CD4-positive, alpha-beta T cell treated with Interleukin-10 for 1 hour (primary cell): ENCODE results near the gene LAPTM4A.
"Not testable (repeated sequence)": the region's sequence is repeated elsewhere in the genome, so short reads cannot be mapped to it uniquely, and the experiment has no call there.

Source experiments
- DNase-seq: peaks from one replicate; pipeline ENCODE4 v3.0.0-alpha.2; 2020

LAPTM4A gene

DNA sequence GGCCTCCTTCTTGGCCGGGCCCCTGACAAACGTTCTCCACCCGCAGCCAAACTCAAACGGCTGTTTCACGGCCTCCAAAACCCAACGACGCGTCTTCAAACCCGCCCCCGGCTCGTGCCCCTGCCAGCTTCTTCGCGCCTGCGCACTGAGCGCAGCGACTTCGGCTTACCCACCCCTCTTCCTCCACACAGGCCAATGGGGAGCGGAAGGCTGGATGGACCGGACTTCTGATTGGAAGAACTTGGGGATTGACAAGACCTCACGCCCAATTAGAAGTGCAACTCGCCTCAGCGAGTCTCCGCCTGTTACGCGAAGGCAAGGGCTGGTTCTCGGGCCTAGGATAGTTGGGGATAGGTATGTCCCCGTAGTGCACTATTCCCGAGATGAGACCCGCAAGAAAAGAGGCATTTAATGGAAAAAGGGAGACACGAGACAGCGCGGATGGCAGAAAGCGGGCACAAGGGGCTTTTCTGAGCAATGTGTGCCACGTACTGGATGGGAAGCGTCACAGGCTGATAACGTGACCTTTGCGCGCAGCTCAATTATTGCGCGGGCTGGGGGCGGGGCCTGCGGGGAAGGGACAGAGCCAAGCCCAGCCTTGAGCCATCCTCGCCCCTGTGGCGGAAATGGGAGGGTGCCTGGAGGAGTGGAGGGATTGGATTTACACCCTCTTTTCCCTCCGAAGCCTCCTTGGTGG is at the start of gene LAPTM4A:
Gene LAPTM4A, minus strand, starts transcription at position 97 of the 697 bp plus-strand sequence. CDS start 108 bp downstream, outside the sequence.
- peak; percentile 99 for DNase-seq

DNA sequence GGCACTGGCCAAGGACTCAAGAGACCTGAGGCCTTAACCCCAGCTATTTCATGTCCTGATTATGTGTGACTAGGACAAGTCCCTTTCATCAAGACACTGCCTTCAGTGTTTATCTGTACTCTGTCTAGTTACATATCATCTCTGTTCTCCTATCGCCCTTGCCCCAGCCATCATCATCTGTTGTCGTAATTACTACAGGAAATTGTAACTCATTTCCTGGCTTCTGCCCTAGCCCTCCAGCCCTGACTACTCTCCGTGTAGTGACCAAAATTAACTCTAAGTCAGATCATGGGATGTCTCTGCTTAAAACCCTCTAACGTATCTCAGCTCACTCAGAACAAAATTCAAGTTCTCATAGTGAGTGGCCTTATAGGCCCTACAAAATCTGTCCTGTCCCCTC is 49.3 kb upstream of the LAPTM4A start:
- no peak for DNase-seq

DNA sequence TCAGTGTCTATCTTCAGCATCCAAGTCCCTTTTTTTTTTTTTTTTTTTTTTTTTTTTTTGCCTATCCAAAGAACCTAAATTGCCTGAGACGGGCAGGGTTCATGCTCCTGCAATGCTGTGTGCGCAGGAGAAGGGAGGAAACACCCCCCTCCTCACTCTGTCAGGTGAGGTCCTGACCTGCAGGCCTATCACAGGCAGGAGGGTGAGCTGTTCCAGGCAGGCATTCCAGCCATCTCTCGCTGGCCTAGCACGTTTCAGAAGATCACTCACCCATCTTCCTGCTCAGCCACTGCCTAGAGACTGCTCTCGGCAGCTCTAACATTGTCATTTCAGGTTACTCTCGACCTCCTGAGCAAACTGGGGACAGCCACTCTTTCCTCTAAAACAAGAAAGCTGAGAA is 48.4 kb upstream of the LAPTM4A start:
- no peak for DNase-seq

DNA sequence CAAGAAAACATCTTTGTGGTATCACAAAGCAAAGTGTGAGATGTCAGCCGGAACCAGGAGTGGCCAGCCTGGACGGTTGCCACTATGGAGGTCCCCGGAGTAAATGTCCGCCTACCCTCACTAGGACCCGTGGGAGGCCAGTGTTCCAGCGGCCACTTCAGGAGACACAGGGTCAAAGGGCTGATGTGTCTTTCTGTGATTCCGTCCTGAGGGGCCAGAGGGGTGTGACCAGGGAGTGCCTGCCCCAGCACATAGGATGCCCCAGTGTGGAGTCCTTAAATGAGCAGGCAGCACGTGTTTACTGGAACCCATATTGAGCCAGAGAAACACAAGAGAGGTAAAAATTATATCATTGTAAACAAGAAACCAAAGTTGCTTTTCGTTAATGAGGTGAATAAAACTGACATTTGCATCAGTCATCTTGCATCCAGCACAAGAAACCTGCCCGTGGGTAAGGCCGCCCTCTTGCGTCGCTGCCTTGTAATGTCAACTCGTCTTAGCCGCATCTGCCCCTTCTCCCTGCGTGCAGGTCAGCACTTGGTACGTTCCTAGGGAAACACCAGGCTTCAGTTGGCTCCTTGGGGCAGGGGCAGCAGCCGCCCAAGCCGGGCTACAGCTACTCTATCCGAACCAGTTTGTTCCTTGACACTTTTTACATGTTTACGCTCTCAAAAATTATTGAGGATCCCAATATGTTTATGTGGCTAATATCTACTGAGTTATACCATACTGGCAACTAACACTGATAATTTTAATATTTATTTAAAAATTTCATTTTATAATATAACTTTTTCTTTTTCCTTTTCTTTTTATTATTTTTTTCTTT is 46.7 kb upstream of the LAPTM4A start:
- peak; percentile 74 for DNase-seq

DNA sequence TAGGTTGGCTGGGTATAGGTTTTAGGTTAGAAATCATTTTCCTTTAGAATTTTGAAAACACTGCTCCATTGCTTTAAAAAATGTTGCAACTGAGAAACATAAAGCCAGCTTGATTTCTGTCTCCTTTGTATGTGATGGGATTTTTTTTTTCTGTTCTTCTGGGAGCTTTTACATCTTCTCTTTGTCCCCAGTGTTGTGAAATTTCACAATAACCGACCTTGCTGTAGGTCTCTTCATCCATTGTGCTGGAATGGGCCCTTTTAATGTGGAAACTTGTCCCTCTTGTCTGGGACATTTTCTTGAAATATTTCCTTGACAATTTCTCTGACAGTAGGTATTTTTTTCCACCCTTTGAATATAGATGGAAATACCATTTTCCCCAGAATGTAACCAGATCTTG is 44.0 kb upstream of the LAPTM4A start:
- DNase-seq, result no peak

DNA sequence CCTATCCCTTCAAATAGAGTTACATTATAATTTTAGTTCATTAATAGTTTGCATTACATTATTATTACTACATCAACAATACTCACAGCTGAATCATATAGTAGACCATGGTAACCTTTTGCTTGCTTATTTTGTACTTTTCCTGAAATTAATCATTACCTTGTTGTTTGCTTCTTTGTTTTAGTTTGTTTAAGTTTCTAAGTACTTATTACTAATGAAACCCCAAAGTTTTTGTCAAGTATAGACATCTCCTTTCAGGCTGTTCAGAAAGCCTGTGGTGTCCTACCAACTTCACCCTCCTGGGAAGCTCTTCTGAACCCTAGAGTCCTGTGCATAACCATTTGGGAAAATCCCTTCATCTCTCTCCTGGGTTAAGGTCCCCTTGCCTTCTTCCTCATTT is 43.5 kb upstream of the LAPTM4A start:
- no peak for DNase-seq

DNA sequence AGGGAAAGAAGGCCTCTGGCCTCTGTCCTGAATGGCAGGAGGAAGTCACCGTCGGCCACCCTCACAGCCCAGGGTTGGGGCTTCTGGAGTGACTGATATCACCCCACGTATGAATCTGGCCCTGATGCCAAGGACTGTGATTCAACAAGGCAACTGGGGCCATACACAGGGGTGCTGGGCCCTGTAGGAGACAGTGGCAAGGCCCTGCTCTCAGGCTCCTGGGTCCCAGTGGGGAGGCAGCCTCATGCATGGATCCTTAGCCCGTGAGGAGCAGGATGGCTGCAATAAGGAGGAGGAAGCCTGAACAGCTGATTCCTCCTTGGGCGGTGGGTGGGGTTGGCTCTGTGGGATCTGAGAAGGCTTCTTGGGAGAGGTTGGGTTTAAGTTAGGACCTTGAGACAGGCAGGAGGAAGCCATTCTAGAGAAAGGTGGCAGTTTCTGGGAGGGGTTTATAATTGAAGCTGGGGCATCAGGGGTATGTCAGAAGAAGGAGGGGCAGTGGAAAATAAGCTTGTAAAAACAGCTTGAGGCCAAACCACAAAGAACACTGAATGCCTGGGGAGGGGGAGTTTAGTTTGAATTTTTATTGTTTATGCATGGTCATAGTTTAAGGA is 42.8 kb upstream of the LAPTM4A start:
- no peak for DNase-seq

DNA sequence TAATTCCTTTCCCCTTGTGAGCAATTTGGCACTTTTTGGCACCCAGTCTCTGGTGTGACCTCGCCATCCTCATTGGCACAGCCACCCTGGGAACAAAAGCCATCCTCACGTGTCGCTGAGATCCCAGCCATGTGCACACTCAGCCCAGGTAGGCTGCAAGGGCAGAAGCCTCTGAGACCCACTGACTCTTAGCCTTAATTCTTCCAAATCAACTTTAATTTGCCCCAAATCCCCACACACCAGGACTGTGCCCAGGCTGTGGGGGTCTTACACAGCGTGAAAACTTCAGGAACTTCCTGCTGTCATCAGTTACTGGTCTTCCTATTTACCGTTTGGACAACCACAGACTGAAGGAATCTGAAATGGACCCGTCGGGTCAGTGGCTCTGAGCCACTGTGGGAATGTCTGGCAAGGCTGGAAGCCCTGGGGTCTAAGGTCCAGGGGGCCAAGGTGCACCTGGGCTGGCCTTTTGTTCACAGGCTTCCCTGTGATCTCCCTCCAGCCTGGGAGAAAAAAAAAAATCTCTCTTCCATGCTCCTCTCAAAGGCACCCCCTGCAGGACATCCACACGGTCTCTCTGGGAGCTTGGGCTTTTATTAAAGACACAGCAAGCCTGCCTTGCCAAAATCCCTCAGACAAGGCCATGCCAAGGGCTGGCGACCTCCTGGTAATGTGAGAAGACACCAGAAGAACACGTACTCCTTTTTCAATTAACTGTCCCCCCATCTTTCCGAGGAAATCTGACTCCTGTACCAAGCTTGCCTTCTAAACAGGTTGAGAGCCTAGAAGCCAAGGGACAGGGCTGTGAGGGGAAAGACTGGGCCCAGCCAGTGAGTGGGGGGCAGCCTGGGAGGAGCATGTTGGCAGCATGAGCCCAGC is 42.1 kb upstream of the LAPTM4A start:
- DNase-seq, result no peak

DNA sequence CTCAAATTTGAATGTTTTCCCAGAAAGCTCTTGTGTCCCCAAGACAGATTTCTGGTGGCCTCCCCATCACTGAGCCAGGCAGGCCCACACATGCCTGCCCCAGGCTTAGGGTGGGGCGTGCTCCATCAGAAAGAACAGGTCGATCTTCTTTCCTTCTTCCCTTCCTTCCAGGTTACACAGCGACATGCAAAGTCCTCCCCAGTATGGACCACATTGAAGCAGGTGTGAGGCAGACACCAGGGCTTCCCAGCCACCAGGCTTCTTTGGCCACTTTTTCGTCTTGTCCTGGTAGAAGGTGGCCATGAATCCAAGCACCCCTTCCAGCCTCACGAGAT is 41.4 kb upstream of the LAPTM4A start:
- no peak for DNase-seq

DNA sequence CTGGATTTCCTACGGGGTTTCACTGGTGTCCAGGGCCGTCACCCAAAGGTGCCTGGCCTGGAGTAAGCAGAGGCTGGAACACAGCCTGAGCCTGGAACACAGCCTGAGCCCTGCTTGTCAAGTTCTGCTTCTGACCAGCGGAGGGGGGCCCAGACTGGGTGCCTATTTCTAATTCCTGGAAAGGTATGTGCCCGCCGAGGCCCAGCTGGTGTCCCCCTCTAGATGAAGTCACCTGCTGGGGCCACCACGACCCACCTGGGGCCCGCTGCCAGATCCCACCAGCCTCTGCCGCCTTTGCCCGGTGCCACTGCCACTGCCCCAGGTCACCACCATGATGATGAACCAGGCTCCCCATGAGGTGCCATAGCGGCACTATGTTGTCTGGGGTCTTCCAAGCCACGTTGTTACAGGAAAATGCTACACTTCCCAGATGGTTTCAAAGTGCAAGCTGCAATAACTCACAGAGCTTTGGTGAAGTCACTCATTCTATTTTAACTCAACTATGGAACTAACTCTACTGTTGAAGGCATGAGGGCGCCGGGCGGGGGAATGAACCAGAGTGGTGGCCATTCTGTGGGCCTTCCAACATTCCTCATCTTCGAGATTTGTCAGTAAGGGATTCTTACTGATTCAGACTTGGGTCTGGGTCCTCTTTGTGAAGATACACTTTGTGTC is 40.9 kb upstream of the LAPTM4A start:
- DNase-seq, result no peak

DNA sequence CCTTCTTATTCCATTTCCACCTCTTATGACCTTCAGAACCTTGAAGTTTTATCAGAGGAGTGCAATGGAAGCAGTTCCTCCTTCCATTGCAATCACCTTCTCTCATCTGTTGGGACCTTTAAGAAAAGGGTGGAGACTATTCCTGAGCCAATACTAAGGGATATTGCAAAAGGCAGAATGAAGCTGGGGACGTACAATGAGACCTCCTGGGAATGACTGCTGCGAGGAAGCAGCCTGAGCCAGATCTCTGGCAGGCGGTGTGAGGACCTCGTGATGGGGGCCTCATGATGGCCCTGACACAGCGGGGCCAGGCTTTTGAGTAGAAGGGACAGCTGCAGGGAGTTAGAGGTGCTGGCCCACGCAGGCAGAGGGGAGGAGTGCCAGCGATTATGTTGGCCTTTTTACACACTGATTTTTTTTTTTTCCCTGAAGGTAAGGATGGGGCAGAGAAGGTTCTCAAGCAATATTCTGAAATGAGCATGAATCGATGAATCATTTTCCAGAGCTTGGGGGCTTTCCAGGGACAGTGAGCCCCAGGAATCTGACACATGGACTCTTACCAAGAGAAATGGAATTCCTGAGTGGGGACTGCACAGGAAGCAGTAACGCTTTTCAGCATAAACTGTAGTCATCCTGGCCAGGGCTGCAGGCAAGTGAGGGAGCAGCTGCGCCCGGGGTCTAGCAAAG is 40.0 kb upstream of the LAPTM4A start:
- DNase-seq, result no peak

DNA sequence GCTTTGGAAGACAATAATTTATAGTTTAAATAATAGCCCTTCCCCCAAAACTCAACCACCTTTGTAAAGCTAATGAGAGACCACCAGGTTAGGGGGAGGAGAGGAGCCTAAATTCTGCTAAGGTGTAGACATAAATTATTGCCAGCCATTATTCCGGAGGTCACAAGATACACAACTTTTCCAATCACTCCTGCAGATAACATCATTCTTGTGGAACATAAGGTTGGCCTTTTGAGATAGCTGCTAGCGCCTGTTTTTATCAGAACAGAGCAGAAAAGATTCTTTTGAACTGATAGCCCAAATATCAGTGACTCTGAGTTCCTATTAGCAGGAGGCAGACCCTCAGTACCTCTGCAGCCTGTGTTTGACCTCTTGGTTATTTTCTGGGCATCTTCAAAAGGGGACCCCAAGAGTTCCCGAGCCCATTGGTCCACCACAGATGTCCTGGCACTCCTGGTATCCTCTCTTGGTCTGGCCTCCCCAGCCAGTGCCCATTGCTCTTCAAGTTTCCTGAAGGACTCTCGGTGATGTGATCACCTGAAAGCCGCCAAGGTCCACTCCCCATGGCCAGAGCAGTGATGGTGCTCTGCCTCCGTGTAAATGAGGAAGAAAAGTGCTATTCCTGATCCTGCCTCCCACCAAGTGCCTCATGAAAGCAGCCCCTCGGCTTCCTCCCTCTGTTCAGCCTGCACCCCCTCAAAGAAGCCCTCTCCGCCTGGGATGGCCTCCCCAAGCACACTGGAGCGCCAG is 38.5 kb upstream of the LAPTM4A start:
- no peak for DNase-seq

DNA sequence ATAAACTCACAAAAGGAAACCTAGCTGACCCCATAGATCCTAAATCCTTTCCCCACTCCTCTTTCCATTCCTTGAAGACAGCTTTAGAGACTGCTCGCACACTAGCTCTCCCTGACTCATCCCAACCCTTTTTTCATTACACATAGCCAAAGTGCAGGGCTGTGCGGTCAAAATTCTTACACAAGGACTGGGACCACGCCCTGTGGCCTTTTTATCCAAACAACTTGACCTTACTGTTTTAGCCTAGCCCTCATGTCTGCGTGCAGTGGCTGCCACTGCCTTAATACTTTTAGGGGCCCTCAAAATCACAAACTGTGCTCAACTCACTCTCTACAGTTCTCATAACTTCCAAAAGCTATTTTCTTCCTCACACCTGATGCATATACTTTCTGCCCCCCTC is 34.5 kb upstream of the LAPTM4A start:
- DNase-seq, result not testable (repeated sequence)

DNA sequence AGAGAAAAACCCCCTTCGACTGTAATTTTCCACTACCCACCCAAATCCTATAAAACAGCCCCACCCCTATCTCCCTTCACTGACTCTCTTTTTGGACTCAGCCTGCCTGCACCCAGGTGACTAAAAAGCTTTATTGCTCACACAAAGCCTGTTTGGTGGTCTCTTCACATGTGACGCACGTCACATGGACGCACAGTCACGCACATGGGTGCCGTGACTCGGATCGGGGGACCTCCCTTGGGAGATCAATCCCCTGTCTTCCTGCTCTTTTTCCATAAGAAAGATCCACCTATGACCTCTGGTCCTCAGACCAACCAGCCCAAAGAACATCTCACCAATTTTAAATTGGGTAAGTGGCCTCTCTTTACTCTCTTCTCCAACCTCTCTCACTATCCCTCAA is 31.4 kb upstream of the LAPTM4A start:
- DNase-seq, result not testable (repeated sequence)

DNA sequence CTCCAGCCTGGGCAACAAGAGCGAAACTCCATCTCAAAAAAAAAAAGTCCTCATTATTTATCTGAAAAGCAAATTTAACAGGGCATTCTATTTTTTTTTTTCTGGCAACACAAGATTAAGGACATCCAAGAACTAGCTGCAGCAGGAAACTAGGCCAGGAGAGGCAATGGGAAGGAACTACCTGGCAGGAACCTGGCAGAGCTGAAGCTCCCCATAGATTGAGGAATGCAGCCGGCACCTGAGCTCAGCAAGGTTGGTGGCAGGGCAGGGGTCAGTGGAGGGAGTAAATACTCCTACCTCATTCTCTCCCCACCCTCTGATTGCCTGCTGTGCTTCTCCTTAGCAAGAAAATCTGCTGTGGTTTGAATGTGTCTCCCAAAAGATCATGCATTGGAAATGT is 30.4 kb upstream of the LAPTM4A start:
- no peak for DNase-seq

DNA sequence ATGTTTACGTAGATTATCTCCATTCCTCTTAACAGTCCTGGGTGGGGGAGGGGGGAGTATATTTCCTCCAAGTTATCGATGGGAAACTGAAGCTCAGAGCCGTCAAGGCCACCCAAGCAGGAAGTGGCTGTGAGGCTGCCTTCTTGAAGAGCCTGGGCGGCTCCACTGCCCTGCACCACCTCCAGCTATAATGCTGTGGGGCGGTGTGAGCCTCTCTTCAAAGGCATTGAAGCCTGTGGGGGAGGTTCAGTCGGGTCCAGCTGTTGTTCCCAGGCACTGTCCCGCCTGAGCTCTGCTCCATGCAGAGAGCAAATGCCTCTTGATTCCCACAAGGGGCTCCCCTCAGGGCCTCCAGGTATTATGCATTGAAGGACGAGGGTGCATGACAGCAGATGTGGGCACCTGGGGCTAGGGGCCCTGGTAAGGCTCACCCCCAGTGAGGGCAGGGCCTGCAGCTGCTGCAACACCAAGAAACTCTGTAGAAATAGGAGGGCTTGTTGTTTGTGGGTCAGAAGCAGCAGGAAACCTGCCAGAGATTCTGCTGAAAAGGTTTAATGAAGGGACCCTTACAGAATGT is 29.5 kb upstream of the LAPTM4A start:
- no peak for DNase-seq

DNA sequence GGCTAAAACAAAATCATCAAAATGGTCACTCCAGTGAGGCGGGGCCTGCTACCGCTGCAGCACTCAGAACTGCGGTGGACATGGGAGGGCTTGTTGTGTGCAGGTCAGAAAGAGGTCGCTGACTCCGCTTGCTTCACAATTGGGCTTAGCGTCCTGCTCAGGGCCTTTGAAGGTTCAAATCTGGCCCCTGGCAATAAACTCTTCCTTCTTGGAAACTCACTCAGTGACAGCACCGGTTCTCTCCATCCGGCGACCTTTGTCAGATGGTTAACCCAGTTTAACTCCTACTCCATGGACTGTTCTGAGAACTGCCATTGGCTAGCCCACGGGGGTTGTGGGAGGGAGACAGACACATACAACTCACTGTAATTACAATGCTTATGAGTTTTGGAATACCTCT is 29.0 kb upstream of the LAPTM4A start:
- DNase-seq, result no peak

DNA sequence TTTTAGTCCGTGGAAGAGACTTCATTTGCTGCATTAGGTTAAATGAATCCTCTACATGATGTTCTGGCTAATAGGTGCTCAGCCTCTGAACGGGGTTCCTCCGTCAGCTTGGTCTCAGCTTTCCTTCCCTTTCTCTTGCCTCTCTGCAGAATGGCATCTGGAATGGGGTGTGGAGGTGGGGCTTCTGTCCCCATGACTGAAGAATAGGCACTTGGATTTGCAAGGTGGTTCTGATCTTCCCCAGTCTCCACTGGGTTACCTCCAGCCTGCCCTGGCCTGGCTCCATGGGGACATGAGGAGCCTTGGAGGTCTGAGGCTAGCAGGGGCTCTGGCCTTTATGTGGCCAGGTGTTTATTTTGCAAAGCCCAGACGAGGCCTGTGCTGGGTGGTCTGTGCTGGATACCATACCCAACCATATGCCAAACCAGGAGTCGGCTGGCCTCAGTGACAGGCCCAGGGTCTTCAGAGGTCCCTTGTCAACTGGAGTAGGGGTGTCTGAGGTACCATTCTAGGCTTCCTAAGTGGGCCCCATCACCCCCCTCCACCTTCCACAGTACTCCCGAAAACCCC is 28.2 kb upstream of the LAPTM4A start:
- DNase-seq, result no peak

DNA sequence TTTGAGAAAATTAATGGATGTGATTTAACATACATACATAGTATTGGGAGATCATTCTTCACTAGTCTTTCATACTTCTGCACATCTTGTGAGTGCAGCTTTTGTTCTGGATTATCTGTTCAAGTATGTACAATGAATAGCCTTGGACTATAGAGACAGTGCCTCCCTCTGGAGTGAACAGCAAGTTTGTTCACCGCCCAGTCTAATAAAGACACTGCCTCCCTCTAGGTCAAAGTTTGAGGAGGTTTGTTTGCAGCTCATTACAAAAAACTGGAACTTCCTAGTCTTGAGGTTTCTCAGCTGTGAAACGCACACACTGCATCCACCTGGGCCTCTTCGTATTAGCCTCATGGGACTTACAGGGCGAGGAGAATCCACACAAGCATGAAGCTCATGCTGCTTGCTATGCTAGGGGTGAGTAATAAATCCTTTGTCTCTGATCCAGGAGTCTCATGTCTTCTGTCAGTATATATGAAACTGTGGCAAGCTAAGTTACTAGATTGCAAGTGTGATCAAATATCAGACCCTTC is 26.0 kb upstream of the LAPTM4A start:
- no peak for DNase-seq

DNA sequence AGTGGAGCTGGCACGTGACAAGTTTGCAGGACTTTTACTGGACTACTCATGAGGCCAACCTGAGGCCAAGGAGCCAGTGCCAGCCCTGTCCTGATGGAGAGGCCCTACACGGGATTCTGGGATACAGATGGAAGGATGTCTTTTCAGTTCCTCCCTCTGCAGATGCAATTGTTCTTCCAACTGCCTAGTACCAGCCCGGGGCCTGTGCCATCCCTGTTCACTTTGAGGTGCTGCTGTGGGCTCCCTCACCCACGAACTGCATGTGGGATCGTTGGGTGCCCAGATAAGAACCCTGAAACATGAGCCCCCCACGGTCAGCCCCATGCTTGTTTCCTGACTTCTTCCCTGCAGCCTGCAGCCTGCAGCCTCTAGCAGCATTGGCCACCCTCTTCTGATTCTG is 25.3 kb upstream of the LAPTM4A start:
- no peak for DNase-seq
